Endothelial cell of umbilical vein (primary cell): Measurements from ENCODE around the gene CDS2. TPM values are rescaled to one million over a fixed set of nuclear protein-coding genes. Genes with fewer than 3 reads are reported as not detected.

Experiments used
- BruUV-seq: library from RNA; stranded (reverse); fragments of 400-500 nt; replicated peaks from 2 replicates; lab custom pipeline; 2021; lab: Mats Ljungman, UMichigan
- CTCF ChIA-PET: fragments of 300-600, 350-600 bp; sonication (Branson Sonifier 250); formaldehyde crosslinking; loops from one replicate; lab custom pipeline; 2021; ENCODE audit warnings: antibody characterized with exemption, inconsistent platforms; lab: Charles Lee
- POLR2A ChIA-PET: fragments of 300-600, 350-600 bp; sonication (Branson Sonifier 250); formaldehyde crosslinking; loops from one replicate; lab custom pipeline; 2021; ENCODE audit warnings: antibody characterized with exemption, inconsistent platforms; lab: Charles Lee
- DNase-seq: peaks from one replicate; pipeline ENCODE4 v3.0.0-alpha.2; 2011; ENCODE audit warnings: low read depth, low spot score
- FAIRE-seq: peaks from 2 replicates; lab custom pipeline; 2011; peaks lifted over from hg19 to GRCh38; lab: Jason Lieb, UNC
- H2AFZ ChIP-seq: 2 replicates; pipeline ENCODE4 v1.6.0; 2012; ENCODE audit warnings: low read depth, low read length, control low read depth, inconsistent platforms
- H3K27ac ChIP-seq: 2 replicates; pipeline ENCODE4 v1.5.1; 2011; ENCODE audit warnings: low read depth, mild to moderate bottlenecking, control low read depth, low read length, moderate library complexity; ENCODE audit not compliant: insufficient read depth
- H3K27me3 ChIP-seq, 2 experiments: 2 replicates each; pipeline versions ENCODE4 v1.6.0 to v1.6.1; 2011; ENCODE audit warnings: low read length in 2 of 2, mixed read lengths in 1 of 2; ENCODE audit not compliant: control insufficient read depth in 2 of 2, insufficient read depth in 2 of 2
- H3K36me3 ChIP-seq, 2 experiments: 2 replicates in 1 of 2; 3 replicates in 1 of 2; pipeline ENCODE4 v1.5.1; 2011; ENCODE audit warnings: low read length in 2 of 2, mild to moderate bottlenecking in 1 of 2, moderate library complexity in 1 of 2; ENCODE audit not compliant: control insufficient read depth in 2 of 2, insufficient read depth in 2 of 2; ENCODE audit errors: extremely low read depth in 1 of 2
- H3K4me1 ChIP-seq: 3 replicates; pipeline ENCODE4 v1.5.1; 2011; ENCODE audit warnings: mild to moderate bottlenecking, low read length; ENCODE audit not compliant: control insufficient read depth, insufficient read depth; ENCODE audit errors: extremely low read depth
- H3K4me2 ChIP-seq: 2 replicates; pipeline ENCODE4 v1.6.1; 2011; ENCODE audit warnings: low read length, control low read depth, mixed read lengths; ENCODE audit not compliant: insufficient read depth
- H3K4me3 ChIP-seq, 3 experiments: fragments of 200-600 bp in 1 of 3; sonication (generic), shearing (Covaris generic) in 1 of 3; replicated peaks in 1 of 3; 2 replicates each; pipeline ENCODE4 v1.5.1; 2011 to 2016; ENCODE audit warnings: control low read depth in 3 of 3, low read length in 3 of 3, mild to moderate bottlenecking in 2 of 3, inconsistent platforms in 1 of 3, low read depth in 1 of 3, moderate library complexity in 1 of 3; ENCODE audit not compliant: insufficient read depth in 1 of 3
- H3K79me2 ChIP-seq: 2 replicates; pipeline ENCODE4 v1.6.0; 2012; ENCODE audit warnings: low read length, inconsistent platforms; ENCODE audit not compliant: control insufficient read depth, insufficient read depth
- H3K9ac ChIP-seq: replicated peaks from 2 replicates; pipeline ENCODE3; 2011; ENCODE audit warnings: low read length, control low read depth; ENCODE audit not compliant: insufficient read depth; ENCODE audit errors: extremely low read depth
- H3K9me1 ChIP-seq: replicated peaks from 3 replicates; pipeline ENCODE4 v1.6.0; 2011; ENCODE audit warnings: mild to moderate bottlenecking, low read length; ENCODE audit not compliant: control insufficient read depth, insufficient read depth; ENCODE audit errors: extremely low read depth
- H3K9me3 ChIP-seq: replicated peaks from 2 replicates; pipeline ENCODE4 v1.5.1; 2012; ENCODE audit warnings: low read length, inconsistent platforms; ENCODE audit not compliant: control insufficient read depth, insufficient read depth
- H4K20me1 ChIP-seq: replicated peaks from 2 replicates; pipeline ENCODE3; 2011; ENCODE audit warnings: mild to moderate bottlenecking, low read length; ENCODE audit not compliant: control insufficient read depth, insufficient read depth; ENCODE audit errors: extremely low read depth
- CTCF ChIP-seq, 2 donors: IDR thresholded peaks; 1 replicate in 1 of 2; 2 replicates in 1 of 2; pipeline ENCODE4 v1.5.1; 2011; ENCODE audit warnings: low read length in 2 of 2, mild to moderate bottlenecking in 2 of 2, moderate library complexity in 2 of 2, control low read depth in 1 of 2, inconsistent platforms in 1 of 2, low read depth in 1 of 2; ENCODE audit not compliant: insufficient read depth in 1 of 2; ENCODE audit errors: extremely low read depth in 1 of 2
- EZH2 ChIP-seq: IDR thresholded peaks from 2 replicates; pipeline ENCODE4 v1.6.1; 2012; ENCODE audit warnings: borderline replicate concordance, low read depth, mild to moderate bottlenecking, moderate library complexity, low read length, inconsistent platforms; ENCODE audit not compliant: severe bottlenecking
- JUN ChIP-seq: IDR thresholded peaks from 2 replicates; pipeline ENCODE4 v1.6.1; 2011; ENCODE audit warnings: borderline replicate concordance, low read depth; ENCODE audit not compliant: insufficient read length, insufficient read depth
- MYC ChIP-seq: IDR thresholded peaks from one replicate; pipeline ENCODE4 v1.6.1; 2011; ENCODE audit warnings: mild to moderate bottlenecking, low read depth, low read length
- dilution Hi-C: fragments of 300-500 bp; cut with MboI; formaldehyde crosslinking; loops from one replicate; pipeline ENCODE4 v1.15.0; 2019; ENCODE audit warnings: low sequenced_read_pairs; ENCODE audit not compliant: extremely low pct_ligation_motif_present
- intact Hi-C: fragments of 100-400 bp; cut with micrococcal nuclease; formaldehyde crosslinking; loops from one replicate; pipeline ENCODE4 v1.10.0; 2022
- polyA plus RNA-seq, 4 experiments: library from polyadenylated mRNA; depleted of rRNA in 3 of 4; stranded (reverse) in 3 of 4; unstranded in 1 of 4; fragments of >200 nt; gene quantifications; 2 replicates each; pipeline versions ENCODE4 v1.2.1 to v1.2.3, GENCODE V29; 2011 to 2012; ENCODE audit warnings: missing spikeins in 1 of 4
- total RNA-seq: library from RNA; stranded (reverse); gene quantifications from 2 replicates; pipeline ENCODE4 v1.2.3, GENCODE V29; 2021

The CDS2 gene
- total and polyA plus RNA-seq, 2 donors (not counting 3 experiments of a cell fraction or from before 2014, with no cell fraction given), result 47.0 to 49.0 TPM

GRCh38 chr20:5221061-5221430, 94.2 kb downstream of the CDS2 start:
- H3K4me1 ChIP-seq, result peaks cover 3% of the 10 kb centered on the region
- FAIRE-seq, result no peak
- POLR2A ChIA-PET, result no interaction called here
- BruUV-seq, result no TSS peak
- no peak overlapping the region for H3K27ac ChIP-seq
- H3K9ac ChIP-seq, result no peak overlapping the region
- intact Hi-C loops, result loop anchor here (5.0 kb wide), 2 partner anchors 181 to 226 kb away; no protein-coding TSS in a partner anchor
- H3K9me1 ChIP-seq, result no peaks in the 10 kb centered on the region
- no peaks in the 10 kb centered on the region for H4K20me1 ChIP-seq
- no peak overlapping the region for H3K4me3 ChIP-seq
- H3K27me3 ChIP-seq, result peaks cover 0 to 3% of the 10 kb centered on the region in 2 experiments
- no peaks in the 10 kb centered on the region for H3K79me2 ChIP-seq
- H3K4me2 ChIP-seq, result no peak overlapping the region
- dilution Hi-C loops, result no loop called here
- no peaks in the 10 kb centered on the region for H3K36me3 ChIP-seq
- CTCF ChIA-PET, result interaction anchor here (1.2 to 12.5 kb wide), 5 partner anchors 14 to 227 kb away, joined by 3 to 275 read pairs (median 31); partner anchors contain the start of gene CDS2
- no peak overlapping the region for H2AFZ ChIP-seq
- no peaks in the 10 kb centered on the region for H3K9me3 ChIP-seq
- TF ChIP-seq JUN (no peak), EZH2 (no peak)
- DNase-seq, result no peak

GRCh38 chr20:5222919-5223634, 96.3 kb downstream of the CDS2 start:
- TF ChIP-seq MYC (no peak), CTCF (IDR thresholded peaks at IDR 0.05; ENCODE audit: extremely low read depth in 1 of 2, insufficient read depth in 1 of 2, low read depth in 1 of 2, low read length in 2 of 2) (peak; percentile 84 to 93)
- Histone ChIP-seq H3K9me1 (no peaks in the 10 kb centered on the region), H3K27ac (no peak overlapping the region), H3K36me3 (no peaks in the 10 kb centered on the region), H3K27me3 (peaks cover 0 to 3% of the 10 kb centered on the region in 2 experiments), H3K4me3 (no peak overlapping the region), H3K9me3 (no peaks in the 10 kb centered on the region), H3K4me2 (no peak overlapping the region), H4K20me1 (no peaks in the 10 kb centered on the region), H2AFZ (no peak overlapping the region), H3K79me2 (no peaks in the 10 kb centered on the region), H3K9ac (no peak overlapping the region), H3K4me1 (no peaks in the 10 kb centered on the region)
- intact Hi-C loops, result loop anchor here (1.0 to 5.0 kb wide), 4 partner anchors 18 to 224 kb away; no protein-coding TSS in a partner anchor
- POLR2A ChIA-PET, result interaction anchor here (0.9 kb wide), 1 partner anchor 96 kb away, joined by 3 read pairs; the partner anchor contains the start of gene CDS2
- FAIRE-seq (peak; percentile 90), DNase-seq (peak; percentile 64)
- dilution Hi-C loops, result no loop called here
- CTCF ChIA-PET, result interaction anchor here (0.6 to 12.5 kb wide), 25 partner anchors 8 to 439 kb away, joined by 3 to 275 read pairs (median 5); partner anchors contain the start of gene CDS2
- BruUV-seq, result no TSS peak
